ENCODE measurements around the gene TRIP12.
"Not testable (repeated sequence)": the region's sequence is repeated elsewhere in the genome, so short reads cannot be mapped to it uniquely, and the experiment has no call there.

TRIP12 gene

GRCh38 chr2:229921892-229922448 lies at the start of gene TRIP12:
TRIP12 (minus strand) TSS chr2:229922009; CDS start chr2:229880079, 41,930 bp downstream.
- peak; percentile 67 for DNase-seq (ENCODE audit: low read depth in 2 of 2)

GRCh38 chr2:229971298-229971790 lies 49.5 kb upstream of the TRIP12 start:
- DNase-seq (ENCODE audit: low read depth in 2 of 2): no peak

GRCh38 chr2:229970406-229970805 lies 48.6 kb upstream of the TRIP12 start:
- DNase-seq (ENCODE audit: low read depth in 2 of 2): no peak

GRCh38 chr2:229969921-229970320 lies 48.1 kb upstream of the TRIP12 start:
- DNase-seq (ENCODE audit: low read depth in 2 of 2): no peak

GRCh38 chr2:229963596-229963995 lies 41.8 kb upstream of the TRIP12 start:
- DNase-seq (ENCODE audit: low read depth in 2 of 2): not testable (repeated sequence)

GRCh38 chr2:229956491-229956890 lies 34.7 kb upstream of the TRIP12 start:
- DNase-seq (ENCODE audit: low read depth in 2 of 2): no peak

- no peak for DNase-seq (ENCODE audit: low read depth in 2 of 2)
Measured at GRCh38 chr2:229955663-229956062, 33.9 kb upstream of the TRIP12 start.

- DNase-seq (ENCODE audit: low read depth in 2 of 2): no peak
Measured at GRCh38 chr2:229952256-229952835, 30.5 kb upstream of the TRIP12 start.

- DNase-seq (ENCODE audit: low read depth in 2 of 2): no peak
Measured at GRCh38 chr2:229947544-229947943, 25.7 kb upstream of the TRIP12 start.

GRCh38 chr2:229945975-229946374 lies 24.2 kb upstream of the TRIP12 start:
- DNase-seq (ENCODE audit: low read depth in 2 of 2): no peak

GRCh38 chr2:229943770-229944449 lies 22.1 kb upstream of the TRIP12 start:
- no peak for DNase-seq (ENCODE audit: low read depth in 2 of 2)

GRCh38 chr2:229943171-229943570 lies 21.4 kb upstream of the TRIP12 start:
- DNase-seq (ENCODE audit: low read depth in 2 of 2): no peak

GRCh38 chr2:229942671-229943070 lies 20.9 kb upstream of the TRIP12 start:
- DNase-seq (ENCODE audit: low read depth in 2 of 2): no peak

- no peak for DNase-seq (ENCODE audit: low read depth in 2 of 2)
Measured at GRCh38 chr2:229937537-229937936, 15.7 kb upstream of the TRIP12 start.

- DNase-seq (ENCODE audit: low read depth in 2 of 2): no peak
Measured at GRCh38 chr2:229931241-229931640, 9.4 kb upstream of the TRIP12 start.

- DNase-seq (ENCODE audit: low read depth in 2 of 2): no peak
Measured at GRCh38 chr2:229930656-229931055, 8.8 kb upstream of the TRIP12 start.

- no peak for DNase-seq (ENCODE audit: low read depth in 2 of 2)
Measured at GRCh38 chr2:229927817-229928321, 6.1 kb upstream of the TRIP12 start.

- DNase-seq (ENCODE audit: low read depth in 2 of 2): no peak
Measured at GRCh38 chr2:229925201-229925600, 3.4 kb upstream of the TRIP12 start.

GRCh38 chr2:229924541-229924940 lies 2.7 kb upstream of the TRIP12 start:
- not testable (repeated sequence) for DNase-seq (ENCODE audit: low read depth in 2 of 2)

- DNase-seq (ENCODE audit: low read depth in 2 of 2): peak; percentile 61 to 84
Measured at GRCh38 chr2:229922449-229923386, 909 bp upstream of the TRIP12 start, which contains the start of gene FBXO36. FBXO36 (plus strand) TSS chr2:229922503; CDS start chr2:229922514, 11 bp downstream.

- DNase-seq (ENCODE audit: low read depth in 2 of 2): peak; percentile 32 to 39
Measured at GRCh38 chr2:229921101-229921891, 513 bp downstream of the TRIP12 start.

Measured in stimulated activated CD4-positive, alpha-beta T cell treated with anti-CD3 and anti-CD28 coated beads, Interleukin-1b, Interleukin-23, amount 100 ng/mL, for 1 hour (primary cell).